ENCODE data around the gene THAP8. TPM values are rescaled to one million over a fixed set of nuclear protein-coding genes. Genes with fewer than 3 reads are reported as not detected.

The THAP8 gene
- total and polyA plus RNA-seq, 2 of the 8 experiments (the other 6 are each of a cell fraction or from before 2014, with no cell fraction given), result 6.0 to 11.1 TPM

DNA sequence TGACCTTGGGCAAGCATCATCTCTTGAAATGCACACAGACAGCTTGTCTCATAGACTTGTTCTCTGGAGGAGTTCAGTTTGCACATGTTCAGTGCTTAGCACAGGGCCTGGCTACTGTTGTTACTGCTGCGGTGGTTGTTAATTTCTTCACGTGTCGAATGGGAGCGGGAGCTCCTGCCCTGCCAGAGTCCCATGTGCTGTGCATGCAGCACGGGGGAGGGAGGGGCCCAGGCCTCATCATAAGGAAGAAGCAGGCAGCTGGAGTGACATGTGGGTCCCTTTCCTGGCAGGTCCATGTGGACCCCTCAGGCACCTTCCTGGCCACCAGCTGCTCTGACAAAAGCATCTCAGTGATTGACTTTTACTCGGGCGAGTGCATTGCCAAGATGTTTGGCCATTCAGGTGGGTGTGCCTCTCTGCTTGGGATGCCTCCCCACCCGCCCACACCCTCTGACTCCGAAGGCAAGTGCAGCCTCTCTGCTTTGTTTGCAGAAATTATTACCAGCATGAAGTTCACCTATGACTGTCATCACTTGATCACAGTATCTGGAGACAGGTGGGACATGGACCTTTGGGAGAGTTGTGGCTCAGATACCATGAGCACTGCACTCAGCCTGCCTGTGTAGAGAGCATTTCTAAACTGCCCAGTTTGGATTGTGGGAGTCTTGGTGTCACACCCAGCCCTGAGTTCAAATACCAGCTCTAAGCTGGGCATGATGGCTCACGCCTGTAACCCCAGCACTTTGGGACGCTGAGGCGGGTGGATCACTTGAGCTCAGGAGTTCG lies 37.0 kb upstream of the THAP8 start:
- H2BK120ac ChIP-seq (replicated peaks; ENCODE audit: low read depth, low read length), result no peak overlapping the region
- no peak overlapping the region for H4K91ac ChIP-seq (replicated peaks; ENCODE audit: insufficient read length, low read length)
- H2AFZ ChIP-seq (ENCODE audit: low read length), result no peak overlapping the region
- no peak overlapping the region for H2BK12ac ChIP-seq (ENCODE audit: low read depth, low read length)
- no peak overlapping the region for H2BK20ac ChIP-seq (ENCODE audit: low read length)
- H3K36me3 ChIP-seq (ENCODE audit: control insufficient read depth in 2 of 4, insufficient read depth in 4 of 4, low read length in 3 of 4), result peaks cover 27 to 74% (median 58%) of the 10 kb centered on the region in 4 experiments; a peak in 7 of 8 replicates
- no peaks in the 10 kb centered on the region for H3K4me1 ChIP-seq (replicated peaks in 1 of 4; ENCODE audit: control insufficient read depth in 3 of 4, insufficient read depth in 4 of 4, low read length in 3 of 4)
- H3K56ac ChIP-seq (replicated peaks; ENCODE audit: insufficient read length, low read depth, low read length), result no peak overlapping the region
- H3K14ac ChIP-seq (ENCODE audit: insufficient read length), result no peak overlapping the region
- no peaks in the 10 kb centered on the region for H3K23me2 ChIP-seq (ENCODE audit: low read depth, low read length)
- DNase-seq (ENCODE audit: low read depth in 1 of 2, low spot score in 2 of 2) (no peak), FAIRE-seq (no peak)
- H3K9me3 ChIP-seq (ENCODE audit: insufficient read depth in 2 of 2, low read depth in 1 of 2, low read length in 1 of 2), result no peaks in the 10 kb centered on the region
- TF ChIP-seq TAF1 (IDR thresholded peaks at IDR 0.05; ENCODE audit: low read depth, low read length), result no peak
- no peak for TF ChIP-seq NRF1 (IDR thresholded peaks at IDR 0.05; ENCODE audit: low read depth, low read length)
- no peak for TF ChIP-seq JUND (IDR thresholded peaks at IDR 0.05; ENCODE audit: low read length)
- TF ChIP-seq TBP (IDR thresholded peaks at IDR 0.05; ENCODE audit: low read depth, low read length), result no peak
- H3K27me3 ChIP-seq (replicated peaks in 1 of 4; ENCODE audit: control insufficient read depth in 3 of 4, extremely low read depth in 1 of 4, insufficient read depth in 3 of 4, low read length in 3 of 4), result no peaks in the 10 kb centered on the region
- no peak overlapping the region for H3K27ac ChIP-seq (ENCODE audit: low read depth, low read length)
- no peak overlapping the region for H2BK5ac ChIP-seq (ENCODE audit: low read depth, low read length)
- H3K4me3 ChIP-seq (ENCODE audit: extremely low read depth in 1 of 4, insufficient read depth in 2 of 4, low read depth in 3 of 4, low read length in 4 of 4), result no peak overlapping the region
- H2BK15ac ChIP-seq (ENCODE audit: low read length), result no peak overlapping the region
- H2AK5ac ChIP-seq (ENCODE audit: low read depth, low read length), result no peak overlapping the region
- no peak overlapping the region for H3K4me2 ChIP-seq (ENCODE audit: insufficient read depth in 1 of 2, low read depth in 2 of 2, low read length in 2 of 2)
- no peak overlapping the region for H4K8ac ChIP-seq (ENCODE audit: extremely low read depth, insufficient read depth, low read length)
- no peaks in the 10 kb centered on the region for H3K79me1 ChIP-seq (ENCODE audit: low read depth, low read length)
- peaks cover 2 to 17% of the 10 kb centered on the region in 2 experiments for H4K20me1 ChIP-seq (replicated peaks in 1 of 2; ENCODE audit: control insufficient read depth in 1 of 2, insufficient read depth in 2 of 2, low read length in 2 of 2)
- 84% methylated on average over 13 of the region's 13 CpGs; no CpG with 5 or more reads in 1 of the 2 experiments for WGBS, 2 experiments (ENCODE audit: extremely low coverage in 1 of 2, insufficient coverage in 1 of 2, insufficient read length in 1 of 2, insufficient replicate concordance in 2 of 2, low coverage in 1 of 2, low lambda C conversion rate in 2 of 2, missing lambda C conversion rate in 1 of 2)
- no peak overlapping the region for H3K18ac ChIP-seq (ENCODE audit: extremely low read depth, low read length)
- H4K5ac ChIP-seq (ENCODE audit: insufficient read length, low read depth, low read length), result no peak overlapping the region
- H3K79me2 ChIP-seq (ENCODE audit: control insufficient read depth in 1 of 2, insufficient read depth in 2 of 2, low read length in 2 of 2), result no peaks in the 10 kb centered on the region
- ChIA-PET CTCF (ENCODE audit: partially characterized antibody) (interaction anchor here (0.6 to 1.2 kb wide), 3 partner anchors 22 to 389 kb away, joined by 3 to 5 read pairs (median 3); no protein-coding TSS in a partner anchor), POLR2A (ENCODE audit: partially characterized antibody) (interaction anchor here (1.4 to 3.1 kb wide), 3 partner anchors 8 to 12 kb away, joined by 4 to 17 read pairs (median 9); no protein-coding TSS in a partner anchor)
- H3K9ac ChIP-seq (replicated peaks in 1 of 4; ENCODE audit: extremely low read depth in 1 of 4, low read depth in 3 of 4, low read length in 3 of 4), result no peak overlapping the region
- H3K23ac ChIP-seq (ENCODE audit: insufficient read length), result no peak overlapping the region
- H3K4ac ChIP-seq (replicated peaks; ENCODE audit: insufficient read length, low read depth, low read length), result no peak overlapping the region

All from H1 (cell line).